ENCODE data around the gene NR3C2. TPM values are rescaled to one million over a fixed set of nuclear protein-coding genes. Genes with fewer than 3 reads are reported as not detected.

NR3C2 gene
- total and polyA plus RNA-seq, 10 of the 15 experiments (the other 5 are each of a cell fraction or from before 2014, with no cell fraction given) = 0.05 to 0.11 (median 0.08) TPM; not detected in 4

GRCh38 chr4:148051403-148051802 is 390.8 kb downstream of the NR3C2 start:
- BruUV-seq (replicated peaks) = no TSS peak
- Histone ChIP-seq H4K20me1 (ENCODE audit: control insufficient read depth, insufficient read depth) (no peaks in the 10 kb centered on the region), H3K9ac (ENCODE audit: control insufficient read depth, insufficient read depth, low read length) (no peak overlapping the region), H2AFZ (ENCODE audit: control insufficient read depth, low read depth, low read length) (no peak overlapping the region), H3K4me2 (ENCODE audit: control insufficient read depth, insufficient read depth) (no peak overlapping the region), H3K27me3 (replicated peaks in 1 of 2; ENCODE audit: control insufficient read depth in 2 of 2, insufficient read depth in 2 of 2, low read length in 1 of 2) (no peaks in the 10 kb centered on the region), H3K36me3 (ENCODE audit: control insufficient read depth in 2 of 2, insufficient read depth in 2 of 2, low read length in 1 of 2) (peaks cover 0 to 7% of the 10 kb centered on the region in 2 experiments; a peak in 2 of 4 replicates), H3K4me1 (ENCODE audit: control insufficient read depth, insufficient read depth, low read length) (peaks cover 11% of the 10 kb centered on the region), H3K4me3 (no peak overlapping the region), H3K9me3 (replicated peaks; ENCODE audit: control insufficient read depth, insufficient read depth, low read length) (no peaks in the 10 kb centered on the region), H3K27ac (ENCODE audit: control insufficient read depth, insufficient read depth) (no peak overlapping the region), H3K79me2 (ENCODE audit: control insufficient read depth, insufficient read depth, low read length) (no peaks in the 10 kb centered on the region)
- intact Hi-C loops (cut with micrococcal nuclease; ENCODE audit: unreplicated experiment) (loop anchor here (10.0 kb wide), 1 partner anchor 437 kb away; the partner anchor contains the start of gene TMEM184C), in situ Hi-C loops (cut with MboI) (no loop called here)
- WGBS (ENCODE audit: insufficient coverage, insufficient replicate concordance, low lambda C conversion rate, missing lambda C conversion rate) = 85% methylated on average over 4 of the region's 4 CpGs
- CTCF ChIA-PET = no interaction called here
- ATAC-seq (no peak), FAIRE-seq (no peak), DNase-seq (ENCODE audit: low read depth, low spot score) (no peak)
- TF ChIP-seq NFIC (IDR thresholded peaks at IDR 0.05; ENCODE audit: low read depth, low read length) (no peak), NR2F1 (conservative IDR thresholded peaks at IDR 0.05) (no peak), NRF1 (conservative IDR thresholded peaks at IDR 0.05; ENCODE audit: low read depth, low read length) (no peak), NBN (IDR thresholded peaks at IDR 0.05) (no peak), ZNF274 (IDR thresholded peaks at IDR 0.05; ENCODE audit: insufficient read depth, insufficient read length) (no peak), FOXK2 (IDR thresholded peaks at IDR 0.05) (no peak), PBX3 (IDR thresholded peaks at IDR 0.05; ENCODE audit: insufficient replicate concordance, low read depth, low read length) (no peak), ZBTB4 (CRISPR knock-in tag; IDR thresholded peaks at IDR 0.05) (no peak), ZZZ3 (IDR thresholded peaks at IDR 0.05; ENCODE audit: control insufficient read depth, insufficient read length, low read depth) (no peak), BCLAF1 (IDR thresholded peaks at IDR 0.05) (no peak), TBL1XR1 (IDR thresholded peaks at IDR 0.05; ENCODE audit: low read depth, low read length) (no peak), GATAD2B (conservative IDR thresholded peaks at IDR 0.05; ENCODE audit: low read depth) (no peak), ETV6 (conservative IDR thresholded peaks at IDR 0.05 in 1 of 2, IDR thresholded peaks at IDR 0.05 in 1 of 2; ENCODE audit: borderline replicate concordance in 1 of 2, low read depth in 1 of 2) (no peak), PAX8 (IDR thresholded peaks at IDR 0.05) (no peak), NFXL1 (IDR thresholded peaks at IDR 0.05; ENCODE audit: borderline replicate concordance) (no peak)
- RAD21 ChIA-PET (ENCODE audit: unreplicated experiment) = no interaction called here
- POLR2A ChIA-PET = no interaction called here
- SMC1A ChIA-PET (ENCODE audit: uncharacterized antibody, unreplicated experiment) = interaction anchor here (1.0 kb wide), 1 partner anchor 10 kb away, joined by 3 read pairs; no protein-coding TSS in a partner anchor
